NCI-H128 (cell line): Measurements from ENCODE around the gene MYO9A.
A peak's percentile ranks its signal among the peaks of the same experiment; 100 is the strongest.

ENCODE experiments used
- DNase-seq: peaks from one replicate; lab custom pipeline; 2025; ENCODE audit not compliant: unreplicated experiment; lab: John Stamatoyannopoulos, UW

MYO9A gene

DNA sequence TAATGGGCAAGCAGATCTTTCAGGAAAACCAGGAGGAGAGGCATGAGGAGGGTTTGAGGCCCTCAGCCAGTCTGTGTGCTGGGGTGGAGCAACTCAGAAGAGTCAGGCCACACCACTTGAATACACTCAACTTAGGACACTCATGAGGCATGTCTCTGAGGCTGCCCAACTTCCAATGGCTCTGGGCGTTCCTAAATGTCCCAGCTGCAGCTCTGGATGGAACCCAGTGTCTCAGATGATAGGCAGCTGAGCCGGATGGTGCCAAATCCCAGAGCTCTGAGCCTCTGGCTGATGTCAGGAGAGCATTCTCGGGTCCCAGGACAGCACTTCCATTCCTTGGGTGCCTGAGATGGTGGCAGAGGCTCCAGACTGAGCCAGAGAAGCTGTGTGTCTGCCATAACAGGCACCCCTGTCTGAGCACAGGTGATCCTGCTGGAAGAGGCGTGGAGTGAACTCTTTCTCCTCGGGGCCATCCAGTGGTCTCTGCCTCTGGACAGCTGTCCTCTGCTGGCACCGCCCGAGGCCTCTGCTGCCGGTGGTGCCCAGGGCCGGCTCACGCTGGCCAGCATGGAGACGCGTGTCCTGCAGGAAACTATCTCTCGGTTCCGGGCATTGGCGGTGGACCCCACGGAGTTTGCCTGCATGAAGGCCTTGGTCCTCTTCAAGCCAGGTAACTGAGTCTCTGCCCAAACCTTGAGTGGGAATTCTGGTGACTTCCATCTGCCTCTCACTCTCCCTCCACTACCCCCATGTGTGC, 304.8 kb downstream of the MYO9A start:
- no peak for DNase-seq

DNA sequence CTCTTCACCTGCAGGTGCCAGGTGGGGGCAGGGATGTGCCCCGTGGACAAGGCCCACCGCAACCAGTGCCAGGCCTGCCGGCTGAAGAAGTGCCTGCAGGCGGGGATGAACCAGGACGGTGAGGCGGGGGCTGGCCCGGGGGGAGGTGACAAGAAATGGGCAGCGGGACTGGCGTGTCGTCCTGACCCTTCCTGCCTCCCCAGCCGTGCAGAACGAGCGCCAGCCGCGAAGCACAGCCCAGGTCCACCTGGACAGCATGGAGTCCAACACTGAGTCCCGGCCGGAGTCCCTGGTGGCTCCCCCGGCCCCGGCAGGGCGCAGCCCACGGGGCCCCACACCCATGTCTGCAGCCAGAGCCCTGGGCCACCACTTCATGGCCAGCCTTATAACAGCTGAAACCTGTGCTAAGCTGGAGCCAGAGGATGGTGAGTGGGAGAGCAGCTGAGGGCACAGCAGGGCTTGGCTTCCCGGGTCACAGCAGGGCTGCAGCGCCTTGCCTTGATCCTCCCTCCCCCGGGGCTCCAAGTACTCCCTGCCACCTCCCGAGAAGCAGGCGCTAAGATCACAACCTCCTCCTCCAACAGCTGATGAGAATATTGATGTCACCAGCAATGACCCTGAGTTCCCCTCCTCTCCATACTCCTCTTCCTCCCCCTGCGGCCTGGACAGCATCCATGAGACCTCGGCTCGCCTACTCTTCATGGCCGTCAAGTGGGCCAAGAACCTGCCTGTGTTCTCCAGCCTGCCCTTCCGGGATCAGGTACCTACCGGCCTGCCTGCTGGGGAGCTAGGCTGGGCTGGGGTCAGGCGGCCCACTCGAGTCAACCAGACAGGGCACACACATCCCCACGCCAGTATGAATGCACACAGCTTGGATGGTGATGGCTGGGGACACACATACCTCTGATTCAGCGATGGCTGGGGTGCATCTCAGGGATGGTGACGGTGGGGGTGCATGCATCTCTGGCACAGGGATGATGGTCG, 305.9 kb downstream of the MYO9A start:
- no peak for DNase-seq

DNA sequence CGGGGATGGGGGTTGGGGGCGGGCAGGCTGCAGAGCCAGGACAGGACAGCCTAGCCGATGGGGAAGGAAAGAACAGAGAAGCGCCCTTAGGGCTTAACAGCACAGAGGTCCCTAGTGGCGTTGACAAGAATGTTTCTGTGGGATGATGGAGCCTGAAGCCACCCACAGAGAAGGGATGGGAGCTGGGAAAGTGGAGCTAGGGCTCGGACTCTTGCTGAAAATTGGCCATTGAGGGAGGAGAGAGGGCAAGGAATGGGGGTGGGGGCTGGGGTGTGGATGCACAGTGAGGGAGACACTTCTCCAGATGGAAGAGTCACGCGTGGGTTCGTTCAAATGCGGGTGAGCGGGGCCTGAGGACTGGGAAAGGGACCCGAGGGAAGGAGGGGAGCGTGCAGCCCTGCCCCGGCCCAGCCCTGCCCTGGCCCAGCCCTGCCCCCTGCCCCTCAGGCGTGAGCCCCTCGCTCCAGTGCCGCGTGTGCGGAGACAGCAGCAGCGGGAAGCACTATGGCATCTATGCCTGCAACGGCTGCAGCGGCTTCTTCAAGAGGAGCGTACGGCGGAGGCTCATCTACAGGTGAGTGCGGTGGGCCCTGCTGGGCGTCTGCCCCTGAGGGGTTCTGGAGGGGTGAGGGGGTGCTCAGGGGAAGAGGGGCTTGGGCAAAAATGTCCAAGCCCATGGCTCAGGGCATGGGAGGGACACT, 306.8 kb downstream of the MYO9A start:
- no peak for DNase-seq

DNA sequence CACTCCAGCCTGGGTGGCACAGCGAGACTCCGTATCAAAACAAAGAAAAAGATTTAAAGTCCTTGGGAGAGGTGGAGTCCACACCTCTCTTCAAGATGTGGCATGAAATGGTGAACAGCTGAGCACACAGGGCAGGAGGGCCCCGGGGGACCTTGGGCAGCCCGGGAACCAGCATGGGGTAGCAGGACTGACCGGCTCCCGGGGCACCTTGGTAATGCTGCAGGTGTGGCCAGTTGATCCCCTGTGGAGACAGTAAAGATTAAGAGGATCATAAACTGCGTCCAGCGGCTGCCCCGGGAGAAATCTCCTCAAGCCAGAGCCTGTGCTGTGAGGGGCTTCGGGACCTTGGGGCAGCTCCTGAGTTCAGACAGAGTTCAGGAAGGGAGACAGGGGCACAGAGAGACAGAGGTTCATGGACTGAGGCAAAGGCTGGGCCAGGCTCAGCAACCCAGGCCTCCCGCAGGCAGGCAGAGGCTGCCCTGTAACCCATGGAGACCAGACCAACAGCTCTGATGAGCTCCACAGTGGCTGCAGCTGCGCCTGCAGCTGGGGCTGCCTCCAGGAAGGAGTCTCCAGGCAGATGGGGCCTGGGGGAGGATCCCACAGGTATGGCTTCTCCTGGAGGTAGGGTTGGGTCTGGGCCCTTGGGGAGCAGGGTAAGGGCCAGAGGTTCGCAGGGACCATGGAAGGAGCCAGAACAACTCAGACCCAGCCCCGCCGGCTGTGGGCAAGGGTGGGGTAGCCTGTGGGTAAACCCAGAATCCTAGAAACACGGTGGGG, 307.5 kb downstream of the MYO9A start, which contains the start of gene NR2E3:
Gene NR2E3 (plus strand): TSS at position 299 of the 780 bp plus-strand sequence. CDS start 190 bp downstream, at position 489.
- DNase-seq: no peak

DNA sequence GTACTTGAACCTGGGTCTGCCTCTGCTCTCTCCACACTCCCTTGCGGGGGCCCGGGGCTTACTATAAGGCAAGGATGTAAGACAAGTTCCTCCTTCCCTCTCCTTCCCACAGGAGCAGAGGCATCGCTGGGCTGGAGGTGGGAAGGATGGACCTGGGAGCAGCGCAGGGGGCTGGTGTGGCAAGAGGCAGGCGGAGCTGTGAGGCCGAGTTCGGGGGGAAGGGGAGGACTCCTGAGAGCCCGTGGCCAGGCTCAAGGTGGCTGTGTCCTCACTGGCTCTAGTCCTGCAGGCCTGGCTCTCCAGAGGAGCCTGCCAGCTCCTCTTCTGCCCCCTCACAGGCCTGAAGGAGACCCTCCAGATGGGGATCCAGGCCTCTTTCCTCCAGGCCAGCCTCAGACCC, 308.6 kb downstream of the MYO9A start:
- no peak for DNase-seq

DNA sequence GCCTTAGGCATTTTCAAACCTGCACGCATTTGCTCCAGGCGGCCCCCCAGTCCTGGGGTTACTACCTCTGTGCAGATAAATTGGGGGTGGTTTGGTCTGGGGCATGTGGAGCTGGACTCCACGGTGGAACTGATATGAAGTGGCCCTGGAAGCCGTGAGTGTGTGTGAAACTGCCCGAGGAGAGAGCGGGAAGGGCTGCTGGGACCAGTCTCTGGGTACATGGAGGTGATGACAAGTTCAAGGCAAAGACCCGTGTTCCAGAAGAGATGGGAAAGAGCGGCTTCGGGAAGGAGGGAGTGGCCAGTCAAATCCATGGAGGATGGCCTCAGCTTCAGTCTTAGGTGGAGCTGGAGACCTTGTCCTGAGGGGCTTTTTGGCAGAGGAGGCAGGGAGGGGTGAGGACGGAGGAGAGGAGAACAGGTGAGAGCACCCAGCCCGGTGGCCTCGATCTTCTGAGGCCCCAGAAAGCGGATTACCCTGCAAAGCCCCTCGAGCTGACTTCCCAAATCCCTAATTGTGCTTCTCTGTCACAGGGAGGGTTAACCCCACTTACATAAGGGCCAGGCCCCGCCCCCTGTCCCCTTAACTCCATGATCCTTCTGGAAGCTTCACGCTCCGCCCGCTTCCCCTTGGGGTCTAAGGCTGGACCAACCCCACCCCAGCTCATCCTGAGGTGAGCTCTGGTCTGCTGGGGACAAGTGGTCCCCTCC, 309.5 kb downstream of the MYO9A start:
- no peak for DNase-seq

DNA sequence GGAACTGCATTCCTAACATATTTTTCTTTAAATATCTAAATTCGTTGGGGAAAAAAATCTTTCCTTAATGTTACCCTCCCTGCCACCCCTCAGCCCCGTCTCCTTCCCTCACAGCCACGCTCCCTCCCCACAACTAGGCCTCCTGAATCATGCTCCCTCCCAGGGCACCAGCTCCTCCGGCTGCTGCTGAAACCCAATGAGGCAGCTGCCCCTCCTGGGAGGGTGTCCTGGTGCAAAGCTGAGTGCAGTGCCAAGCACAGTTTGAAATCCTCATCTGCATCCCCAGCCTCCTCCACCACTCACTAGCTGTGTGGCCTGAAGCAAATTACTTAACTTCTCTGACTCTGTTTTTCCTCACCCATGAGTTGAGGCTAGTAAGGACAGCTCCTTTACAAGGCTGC, 310.3 kb downstream of the MYO9A start:
- DNase-seq: no peak

DNA sequence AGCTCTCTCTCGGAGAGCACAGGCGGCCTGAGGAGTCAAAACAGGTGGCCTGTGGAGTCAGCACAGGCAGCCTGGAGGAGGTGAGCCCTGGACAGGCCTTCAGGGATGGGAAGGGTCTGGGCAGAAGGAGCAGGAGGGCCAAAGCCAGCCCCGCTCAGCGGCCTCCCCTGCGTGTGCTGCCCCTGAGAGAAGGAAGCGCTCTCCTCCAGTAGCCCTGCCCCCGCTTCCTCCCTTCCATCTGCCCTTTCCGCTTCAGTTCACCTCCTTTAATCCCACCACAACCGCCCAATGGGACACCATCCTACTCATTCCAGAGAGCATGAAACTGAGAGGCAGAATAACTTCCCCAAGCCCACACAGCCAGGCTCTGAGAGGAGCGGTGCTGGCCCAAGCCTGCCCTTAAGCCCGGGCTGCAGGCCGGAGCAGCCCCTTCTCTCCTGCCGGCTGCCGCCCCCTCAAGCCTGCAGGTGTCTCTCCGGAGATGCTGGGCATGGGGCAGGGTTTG, 310.8 kb downstream of the MYO9A start:
- no peak for DNase-seq

DNA sequence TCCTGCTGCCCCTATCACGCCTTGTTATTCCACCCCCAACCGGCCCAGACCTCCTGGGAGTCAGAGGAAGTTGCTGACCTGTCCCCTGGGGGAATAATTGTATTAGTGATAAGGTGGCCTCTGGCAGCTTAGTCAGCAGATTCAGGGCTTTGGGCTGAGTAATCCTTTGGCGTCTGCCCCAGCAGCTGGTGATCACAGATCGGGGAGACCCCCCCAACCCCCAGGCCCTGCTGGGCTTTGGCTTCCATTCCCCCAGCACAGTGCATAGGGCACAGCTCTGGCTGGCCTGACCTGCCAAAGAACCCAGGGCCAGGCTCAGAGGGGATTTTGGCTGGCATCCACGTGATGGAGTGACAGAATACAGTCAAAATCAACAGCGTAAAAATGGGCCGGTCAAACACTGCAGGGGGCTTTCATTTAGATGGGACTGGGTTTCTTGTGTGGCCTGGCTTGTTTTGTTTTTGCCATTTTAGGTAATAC, 311.5 kb downstream of the MYO9A start:
- no peak for DNase-seq

DNA sequence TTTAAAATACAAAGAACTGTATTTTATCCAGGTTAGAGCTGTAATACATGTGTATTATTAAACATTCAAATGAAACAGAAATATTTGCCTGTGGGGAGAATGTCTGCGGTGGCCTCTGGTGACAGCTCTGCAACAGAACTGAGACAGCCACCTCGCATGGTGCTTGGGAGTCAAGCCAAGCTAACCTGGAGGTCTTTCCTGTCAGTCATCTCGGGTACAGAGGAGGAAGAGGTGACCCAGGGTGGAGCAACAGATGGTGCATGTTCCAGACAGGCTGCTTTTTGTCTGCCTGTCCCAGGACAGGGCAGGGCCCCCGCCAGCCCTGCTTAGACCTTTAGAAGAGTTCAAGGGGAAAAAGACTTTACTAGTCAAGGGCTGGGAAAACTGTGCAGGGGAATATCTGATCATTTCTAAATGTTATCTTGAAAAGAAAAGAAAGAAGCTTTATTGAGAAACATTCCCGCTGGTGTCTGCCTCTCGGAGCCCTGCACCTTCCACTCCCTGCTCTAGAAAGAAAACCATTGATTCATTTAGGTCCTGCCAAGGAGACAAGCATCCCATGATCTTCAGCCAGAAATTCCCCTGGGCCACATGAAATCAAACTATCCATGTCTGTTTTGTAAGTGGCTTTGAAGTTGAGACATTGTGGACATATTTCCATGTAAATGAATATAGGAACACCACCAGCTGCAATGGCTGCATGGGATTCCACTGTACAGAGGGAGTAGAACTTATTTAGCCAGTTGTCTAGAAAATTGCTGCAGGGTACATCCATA, 313.1 kb downstream of the MYO9A start:
- DNase-seq: no peak

DNA sequence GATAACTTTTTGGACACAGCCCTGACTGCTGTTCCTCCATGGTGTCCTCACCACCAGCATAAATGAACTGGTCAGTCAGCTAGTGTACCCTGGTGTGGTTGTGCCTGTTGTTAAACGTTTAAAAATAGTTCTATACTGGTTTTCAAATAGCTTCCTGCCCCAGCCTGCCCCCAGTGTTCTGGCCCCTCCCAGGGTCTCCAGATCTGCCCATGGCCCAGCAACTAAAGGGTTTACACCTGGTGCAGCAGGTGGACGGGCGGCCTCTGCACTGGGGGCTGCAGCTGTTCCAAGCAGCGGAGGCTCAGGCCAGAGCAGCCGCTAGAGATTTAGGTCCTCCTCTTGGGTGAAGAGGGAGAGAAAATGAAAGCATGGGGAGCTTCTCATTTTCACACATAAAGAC, 313.7 kb downstream of the MYO9A start:
- no peak for DNase-seq

DNA sequence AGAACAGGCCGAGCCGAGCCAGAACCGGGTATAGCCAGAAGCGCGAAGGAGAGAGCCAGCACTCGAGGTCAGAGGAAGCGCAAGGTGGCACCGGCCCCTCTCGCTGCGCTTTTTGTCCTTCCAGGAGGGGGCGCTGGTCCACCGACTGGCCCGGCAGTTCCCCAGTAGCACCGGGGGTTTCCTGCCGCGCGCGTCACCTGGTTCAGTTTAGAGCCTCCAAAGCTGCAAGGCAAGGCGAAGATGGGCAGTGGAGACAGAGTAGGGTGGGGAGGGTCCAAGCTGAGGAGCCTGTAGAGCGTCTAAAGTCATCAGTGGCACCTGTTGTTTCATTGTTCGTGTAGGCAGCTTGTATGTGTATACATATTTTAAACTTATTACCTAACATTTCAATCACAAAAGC, 315.2 kb downstream of the MYO9A start:
- DNase-seq: no peak

DNA sequence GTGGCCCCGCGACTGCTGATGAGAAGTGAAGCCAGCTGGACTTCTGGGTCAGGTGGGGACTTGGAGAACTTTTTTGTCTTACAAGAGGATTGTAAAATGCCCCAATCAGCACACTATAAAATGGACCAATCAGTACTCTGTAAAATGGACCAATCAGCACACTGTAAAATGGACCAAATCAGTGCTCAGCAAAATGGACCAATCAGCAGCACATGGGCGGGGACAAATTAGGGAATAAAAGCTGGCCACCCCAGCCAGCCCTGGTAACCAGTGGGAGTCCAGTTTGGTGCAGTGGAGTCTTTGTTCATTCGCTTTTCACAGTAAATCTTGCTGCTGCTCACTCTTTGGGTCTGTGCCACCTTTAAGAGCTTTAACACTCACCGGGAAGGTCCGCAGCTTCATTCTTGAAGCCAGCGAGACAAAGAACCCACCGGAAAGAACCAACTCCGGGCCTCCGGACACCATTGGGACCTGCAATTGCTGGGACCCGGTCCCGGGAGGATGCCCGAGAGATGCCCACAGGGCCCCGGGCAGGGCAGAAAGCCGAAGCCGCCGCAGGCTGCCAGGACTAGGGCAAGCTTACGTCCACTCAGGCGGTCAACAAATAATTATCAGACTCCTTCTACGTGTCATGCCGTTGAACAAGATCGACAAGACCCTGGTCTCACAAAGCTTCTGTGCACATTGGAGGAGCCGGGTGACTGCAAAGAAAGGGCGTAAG, 315.9 kb downstream of the MYO9A start:
- no peak for DNase-seq

DNA sequence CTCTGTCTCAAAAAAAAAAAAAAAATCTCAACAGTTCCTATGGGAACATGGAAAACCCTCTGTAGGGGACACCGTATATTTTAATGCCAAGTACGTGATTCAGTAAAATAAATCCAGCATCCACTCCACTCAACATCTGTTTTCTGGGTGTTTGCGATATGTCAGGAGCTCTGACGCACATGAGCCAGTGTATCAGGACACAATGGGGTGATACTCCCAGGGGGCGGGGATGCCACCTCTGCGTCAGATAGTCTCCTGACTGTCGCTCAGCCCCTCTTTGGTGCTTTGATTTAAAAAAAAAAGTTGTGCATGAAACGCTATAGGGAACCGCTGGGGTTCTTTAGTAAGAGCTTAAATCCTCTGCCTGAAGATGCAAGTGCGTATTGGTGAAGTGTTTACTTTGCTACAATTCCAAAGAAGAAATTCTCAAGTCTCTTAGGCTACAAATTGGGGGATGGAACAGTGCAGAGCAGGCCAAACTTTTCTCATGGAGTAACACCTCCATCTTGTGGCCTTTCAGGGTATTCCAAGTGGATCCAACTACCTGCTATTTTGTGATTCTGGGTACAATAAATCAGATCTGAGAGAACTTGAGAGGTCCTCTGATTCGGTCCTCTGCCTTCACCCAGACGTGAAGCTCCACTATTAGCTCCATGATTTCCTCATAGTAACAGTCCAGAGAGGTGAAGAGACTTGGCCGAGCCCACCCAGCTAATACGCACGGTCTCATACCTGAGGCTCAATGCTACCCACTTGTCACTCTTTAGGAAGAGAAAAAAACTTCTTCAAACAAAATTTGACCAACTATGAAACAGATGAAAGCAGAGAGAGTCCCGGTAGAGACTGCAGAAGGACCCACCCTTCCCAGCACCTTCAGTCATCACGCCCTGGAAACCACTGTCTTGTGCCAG, 316.9 kb downstream of the MYO9A start:
- peak; percentile 6 for DNase-seq

DNA sequence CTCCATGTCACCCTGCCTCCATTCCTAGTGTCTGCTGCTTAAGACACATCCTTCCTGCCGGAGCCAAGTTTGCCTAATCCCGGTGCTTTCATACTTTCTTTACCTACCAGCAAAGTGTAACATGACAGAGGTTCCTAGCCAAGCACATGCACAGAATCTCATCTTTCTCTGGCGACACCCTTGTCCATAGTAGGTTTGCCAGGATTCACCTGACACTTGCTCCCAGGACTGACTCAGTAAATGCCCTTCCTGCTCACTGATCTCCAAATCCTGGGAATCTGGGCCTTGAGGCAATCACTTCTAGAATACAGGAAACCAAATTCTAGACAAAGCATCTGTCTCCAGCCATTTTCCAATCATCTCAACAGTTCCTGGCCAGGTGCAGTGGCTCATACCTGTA, 317.8 kb downstream of the MYO9A start:
- no peak for DNase-seq

DNA sequence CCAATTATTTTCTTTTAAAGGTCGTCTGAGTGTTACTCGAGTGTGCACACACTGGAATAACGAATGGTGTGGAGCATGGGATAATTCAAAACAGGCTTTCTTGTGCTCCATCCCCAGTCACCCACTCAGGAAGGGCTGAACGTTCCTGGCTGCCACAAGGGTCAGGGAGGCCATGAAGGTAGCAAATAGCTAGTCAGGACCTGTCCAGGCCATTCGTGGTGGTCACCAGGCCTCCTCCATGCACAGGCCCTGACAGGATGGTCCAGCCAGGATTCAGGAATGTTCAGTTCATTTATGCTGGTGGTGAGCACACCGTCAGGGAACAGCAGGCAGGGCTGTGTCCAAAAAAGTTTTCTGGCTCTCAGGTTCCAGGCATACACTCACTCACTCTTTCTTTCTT, 319.3 kb downstream of the MYO9A start:
- DNase-seq: no peak

DNA sequence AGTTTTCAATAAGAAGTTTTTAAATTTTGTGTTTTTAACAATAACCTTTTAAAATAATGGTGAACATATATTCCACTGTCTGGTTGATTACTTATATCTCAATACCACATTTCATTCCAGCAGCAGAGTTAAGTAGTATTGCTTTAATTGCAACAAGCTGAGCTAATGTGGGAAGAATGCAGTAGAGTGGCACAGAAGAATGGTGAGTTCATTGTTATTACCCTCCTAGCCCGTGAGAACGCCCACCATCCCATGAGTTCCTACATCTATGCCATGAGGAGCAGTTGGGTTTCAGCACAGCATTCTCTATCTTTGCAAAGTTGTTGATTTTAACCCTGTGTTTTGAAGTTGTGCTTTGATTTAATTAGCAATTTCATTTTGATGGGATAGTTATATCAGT, 325.4 kb downstream of the MYO9A start:
- no peak for DNase-seq
